Type B pancreatic cell (in vitro differentiated cells): Measurements from ENCODE around the gene CMTM3. TPM values are rescaled to one million over a fixed set of nuclear protein-coding genes. Genes with fewer than 3 reads are reported as not detected.
"Not testable (repeated sequence)": the region's sequence is repeated elsewhere in the genome, so short reads cannot be mapped to it uniquely, and the experiment has no call there.

ENCODE experiments used
- DNase-seq: peaks from one replicate; pipeline ENCODE4 v3.0.0; 2021; ENCODE audit warnings: mixed read lengths; ENCODE audit not compliant: unreplicated experiment; ENCODE audit errors: extremely low spot score
- H3K27ac Mint-ChIP-seq: 2 replicates; pipeline ENCODE4 v1.8.0; 2021; ENCODE audit warnings: mild to moderate bottlenecking, mixed read lengths
- H3K27me3 Mint-ChIP-seq: 2 replicates; pipeline ENCODE4 v1.8.0; 2021; ENCODE audit warnings: mixed read lengths
- H3K36me3 Mint-ChIP-seq: 2 replicates; pipeline ENCODE4 v1.8.0; 2021; ENCODE audit warnings: mixed read lengths
- H3K4me1 Mint-ChIP-seq: one replicate; pipeline ENCODE4 v1.8.0; 2021; ENCODE audit warnings: mixed read lengths; ENCODE audit not compliant: unreplicated experiment
- H3K4me3 Mint-ChIP-seq: 2 replicates; pipeline ENCODE4 v1.8.0; 2021; ENCODE audit warnings: mild to moderate bottlenecking, mixed read lengths
- H3K9me3 Mint-ChIP-seq: 2 replicates; pipeline ENCODE4 v1.8.0; 2021; ENCODE audit warnings: mixed read lengths
- CTCF ChIP-seq: fragments of 200-600 bp; sonication (generic); conservative IDR thresholded peaks from 2 replicates; pipeline ENCODE4 v1.5.0; 2021; ENCODE audit warnings: antibody characterized with exemption, mild to moderate bottlenecking
- total RNA-seq: library from RNA; stranded (reverse); gene quantifications from 2 replicates; pipeline ENCODE4 v1.2.1, GENCODE V29; 2021; ENCODE audit warnings: low replicate concordance

The CMTM3 gene
- total RNA-seq, 1 donor from 2014 or later: 45.2 TPM

GRCh38 chr16:66563574-66564334 is 40.8 kb upstream of the CMTM3 start:
- Mint-ChIP-seq H3K4me1 (peaks cover 5% of the 10 kb centered on the region), H3K4me3 (no peak overlapping the region), H3K9me3 (no peaks in the 10 kb centered on the region), H3K36me3 (peaks cover 25% of the 10 kb centered on the region), H3K27ac (no peak overlapping the region), H3K27me3 (no peaks in the 10 kb centered on the region)
- no peak for DNase-seq
- no peak for TF ChIP-seq CTCF

GRCh38 chr16:66566051-66566901 is 38.2 kb upstream of the CMTM3 start, which contains the start of gene CMTM1:
Gene CMTM1, plus strand, starts transcription at chr16:66566439. Its CDS starts 75 bp downstream, at chr16:66566514.
- Mint-ChIP-seq H3K9me3 (no peaks in the 10 kb centered on the region), H3K36me3 (peaks cover 16% of the 10 kb centered on the region), H3K27ac (no peak within 1 kb of the TSS), H3K4me3 (no peak within 1 kb of the TSS), H3K4me1 (peaks cover 5% of the 10 kb centered on the region), H3K27me3 (no peaks in the 10 kb centered on the region)
- TF ChIP-seq CTCF: no peak
- no peak for DNase-seq

GRCh38 chr16:66567270-66567669 is 37.2 kb upstream of the CMTM3 start:
- H3K4me1 Mint-ChIP-seq, H3K27ac Mint-ChIP-seq, H3K4me3 Mint-ChIP-seq, H3K27me3 Mint-ChIP-seq, DNase-seq, H3K9me3 Mint-ChIP-seq: not testable (repeated sequence)
- peaks cover 13% of the 10 kb centered on the region for H3K36me3 Mint-ChIP-seq

GRCh38 chr16:66568355-66568754 is 36.1 kb upstream of the CMTM3 start:
- peaks cover 13% of the 10 kb centered on the region for H3K36me3 Mint-ChIP-seq
- no peak overlapping the region for H3K4me3 Mint-ChIP-seq
- TF ChIP-seq CTCF: no peak
- no peak overlapping the region for H3K27ac Mint-ChIP-seq
- H3K27me3 Mint-ChIP-seq: no peaks in the 10 kb centered on the region
- H3K4me1 Mint-ChIP-seq: no peaks in the 10 kb centered on the region
- no peak for DNase-seq
- H3K9me3 Mint-ChIP-seq: no peaks in the 10 kb centered on the region

GRCh38 chr16:66569131-66569530 is 35.4 kb upstream of the CMTM3 start:
- Mint-ChIP-seq H3K9me3 (no peaks in the 10 kb centered on the region), H3K27me3 (no peaks in the 10 kb centered on the region), H3K4me1 (no peaks in the 10 kb centered on the region), H3K27ac (no peak overlapping the region), H3K4me3 (no peak overlapping the region), H3K36me3 (peaks cover 13% of the 10 kb centered on the region)
- no peak for DNase-seq
- no peak for TF ChIP-seq CTCF
